ENCODE data around the gene BATF2. TPM values are rescaled to one million over a fixed set of nuclear protein-coding genes. Genes with fewer than 3 reads are reported as not detected.

Gene BATF2
- total and polyA plus RNA-seq, 12 donors, result 0.66 to 31.8 (median 1.7) TPM

- Histone ChIP-seq H3K9me3 (no peaks in the 10 kb centered on the region), H3K4me3 (no peak overlapping the region), H3K4me1 (peaks cover 0 to 55% (median 25%) of the 10 kb centered on the region in 9 donors), H3K27me3 (no peaks in the 10 kb centered on the region), H3K27ac (no peak overlapping the region), H3K36me3 (peaks cover 0 to 44% (median 6%) of the 10 kb centered on the region in 9 donors)
- 85 to 87% methylated on average over 6 of the region's 6 CpGs for WGBS, 2 donors
- DNase-seq (no peak), ATAC-seq (no peak)
- TF ChIP-seq, protein P1, sequence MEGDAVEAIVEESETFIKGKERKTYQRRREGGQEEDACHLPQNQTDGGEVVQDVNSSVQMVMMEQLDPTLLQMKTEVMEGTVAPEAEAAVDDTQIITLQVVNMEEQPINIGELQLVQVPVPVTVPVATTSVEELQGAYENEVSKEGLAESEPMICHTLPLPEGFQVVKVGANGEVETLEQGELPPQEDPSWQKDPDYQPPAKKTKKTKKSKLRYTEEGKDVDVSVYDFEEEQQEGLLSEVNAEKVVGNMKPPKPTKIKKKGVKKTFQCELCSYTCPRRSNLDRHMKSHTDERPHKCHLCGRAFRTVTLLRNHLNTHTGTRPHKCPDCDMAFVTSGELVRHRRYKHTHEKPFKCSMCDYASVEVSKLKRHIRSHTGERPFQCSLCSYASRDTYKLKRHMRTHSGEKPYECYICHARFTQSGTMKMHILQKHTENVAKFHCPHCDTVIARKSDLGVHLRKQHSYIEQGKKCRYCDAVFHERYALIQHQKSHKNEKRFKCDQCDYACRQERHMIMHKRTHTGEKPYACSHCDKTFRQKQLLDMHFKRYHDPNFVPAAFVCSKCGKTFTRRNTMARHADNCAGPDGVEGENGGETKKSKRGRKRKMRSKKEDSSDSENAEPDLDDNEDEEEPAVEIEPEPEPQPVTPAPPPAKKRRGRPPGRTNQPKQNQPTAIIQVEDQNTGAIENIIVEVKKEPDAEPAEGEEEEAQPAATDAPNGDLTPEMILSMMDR (IDR thresholded peaks at IDR 0.05), result no peak
- intact Hi-C loops (cut with DNase I), result loop anchor here in 1 of 10 donors (5.0 kb wide), 1 partner anchor 39 kb away; the partner anchor contains the start of genes CDCA5 and ZFPL1
Measured at GRCh38 chr11:65042891-65043290, 46.1 kb upstream of the BATF2 start.

GRCh38 chr11:65040847-65041622 is 44.3 kb upstream of the BATF2 start, which contains the start of gene SAC3D1:
TSS of gene SAC3D1 (plus strand) at chr11:65041210. CDS start at chr11:65041293, 83 bp downstream.
- TF ChIP-seq, protein P1 (IDR thresholded peaks at IDR 0.05), result peak in 2 of 9 donors; percentile 9 to 16
- intact Hi-C loops (cut with DNase I), result loop anchor here in 3 of 10 donors (1.0 to 5.0 kb wide), 3 partner anchors 41 to 44 kb away; partner anchors contain the start of genes CDCA5 (in 3 of the 3) and ZFPL1 (in 3 of the 3)
- H3K27ac ChIP-seq, result peak within 1 kb of the TSS; percentile 81 to 97 (median 93)
- no peaks in the 10 kb centered on the region for H3K9me3 ChIP-seq
- 0 to 1% methylated on average over 90 to 91 of the region's 91 CpGs for WGBS, 2 donors
- DNase-seq (peak; percentile 89), ATAC-seq (peak; percentile 96 to 98 (median 97))
- H3K36me3 ChIP-seq, result peaks cover 0 to 59% (median 10%) of the 10 kb centered on the region in 9 donors
- H3K4me3 ChIP-seq, result peak within 1 kb of the TSS; percentile 42 to 92 (median 80)
- peaks cover 0 to 40% (median 18%) of the 10 kb centered on the region in 9 donors for H3K4me1 ChIP-seq
- no peaks in the 10 kb centered on the region for H3K27me3 ChIP-seq

GRCh38 chr11:65040520-65040846 is 43.7 kb upstream of the BATF2 start:
- WGBS, 2 donors, result 15 to 19% methylated on average over 7 of the region's 7 CpGs
- Histone ChIP-seq H3K4me1 (peaks cover 0 to 40% (median 18%) of the 10 kb centered on the region in 9 donors), H3K27me3 (no peaks in the 10 kb centered on the region), H3K4me3 (peak overlapping the region; percentile 42 to 92 (median 80)), H3K9me3 (no peaks in the 10 kb centered on the region), H3K27ac (peak overlapping the region; percentile 81 to 97 (median 93)), H3K36me3 (peaks cover 0 to 59% (median 15%) of the 10 kb centered on the region in 9 donors)
- no peak for ATAC-seq
- no peak for DNase-seq
- intact Hi-C loops (cut with DNase I), result loop anchor here in 3 of 10 donors (1.0 to 5.0 kb wide), 3 partner anchors 42 to 44 kb away; partner anchors contain the start of genes CDCA5 (in 3 of the 3) and ZFPL1 (in 3 of the 3)
- TF ChIP-seq, protein P1 (IDR thresholded peaks at IDR 0.05), result no peak

- peaks cover 0 to 79% (median 33%) of the 10 kb centered on the region in 9 donors for H3K36me3 ChIP-seq
- no peak overlapping the region for H3K4me3 ChIP-seq
- WGBS, 2 donors, result 64 to 70% methylated on average over 6 of the region's 6 CpGs
- peak overlapping the region in 4 of 10 donors; percentile 10 to 56 (median 23) for H3K27ac ChIP-seq
- DNase-seq, result peak; percentile 62 to 76
- TF ChIP-seq, protein P1 (IDR thresholded peaks at IDR 0.05), result no peak
- no peaks in the 10 kb centered on the region for H3K9me3 ChIP-seq
- peaks cover 0 to 20% (median 11%) of the 10 kb centered on the region in 9 donors for H3K4me1 ChIP-seq
- no peak for ATAC-seq
- no peaks in the 10 kb centered on the region for H3K27me3 ChIP-seq
- intact Hi-C loops (cut with DNase I), result no loop called here
Measured at GRCh38 chr11:65036931-65037330, 40.2 kb upstream of the BATF2 start.
